GM21390 (cell line): Measurements from ENCODE around the gene VKORC1.

ENCODE experiments used
- ATAC-seq: cut with Tn5 transposase; IDR thresholded peaks from one replicate; pipeline ENCODE4 v1.9.1; 2021; ENCODE audit not compliant: unreplicated experiment

The VKORC1 gene

GRCh38 chr16:31130336-31130891 lies 35.8 kb upstream of the VKORC1 start:
- no peak for ATAC-seq

- no peak for ATAC-seq
These were observed 35.2 kb upstream of the VKORC1 start for GRCh38 chr16:31129568-31130335.

GRCh38 chr16:31128711-31129567 lies 34.3 kb upstream of the VKORC1 start:
- no peak for ATAC-seq

GRCh38 chr16:31127182-31127581 lies 32.6 kb upstream of the VKORC1 start:
- no peak for ATAC-seq

GRCh38 chr16:31125844-31126243 lies 31.2 kb upstream of the VKORC1 start:
- ATAC-seq: no peak

- ATAC-seq: no peak
These were observed 25.5 kb upstream of the VKORC1 start for GRCh38 chr16:31120129-31120528.

GRCh38 chr16:31118223-31119155 lies 23.9 kb upstream of the VKORC1 start:
- ATAC-seq: no peak

GRCh38 chr16:31117384-31118222 lies 23.0 kb upstream of the VKORC1 start, which contains the start of gene KAT8:
Gene KAT8, plus strand, starts transcription at chr16:31117664. Its CDS starts 18 bp downstream, at chr16:31117682.
- peak; percentile 86 for ATAC-seq

- no peak for ATAC-seq
These were observed 19.9 kb upstream of the VKORC1 start for GRCh38 chr16:31114468-31114867.

GRCh38 chr16:31113121-31114120 lies 18.8 kb upstream of the VKORC1 start:
- ATAC-seq: no peak

GRCh38 chr16:31112711-31113110 lies 18.1 kb upstream of the VKORC1 start:
- no peak for ATAC-seq

- ATAC-seq: no peak
These were observed 17.4 kb upstream of the VKORC1 start for GRCh38 chr16:31111881-31112466.

- ATAC-seq: no peak
These were observed 15.8 kb upstream of the VKORC1 start for GRCh38 chr16:31110106-31111034.

- ATAC-seq: no peak
These were observed 15.0 kb upstream of the VKORC1 start for GRCh38 chr16:31109622-31110021.

- no peak for ATAC-seq
These were observed 14.4 kb upstream of the VKORC1 start for GRCh38 chr16:31108794-31109558.

GRCh38 chr16:31108035-31108793 lies 13.6 kb upstream of the VKORC1 start, which contains the start of gene BCKDK:
Gene BCKDK, plus strand, starts transcription at chr16:31108386. Its CDS starts 838 bp downstream, at chr16:31109224.
- peak; percentile 74 for ATAC-seq
